Neuronal stem cell (in vitro differentiated cells): ENCODE data around the gene SHISA6.
"Not testable (repeated sequence)": the region's sequence is repeated elsewhere in the genome, so short reads cannot be mapped to it uniquely, and the experiment has no call there.

Experiments
- DNase-seq: peaks from one replicate; pipeline ENCODE4 v3.0.0-alpha.2; 2013; ENCODE audit warnings: low spot score
- H2AFZ ChIP-seq: one replicate; pipeline ENCODE4 v1.6.1; 2013; ENCODE audit warnings: mild to moderate bottlenecking, low read length, inconsistent platforms
- H2AK5ac ChIP-seq: 2 replicates; pipeline ENCODE4 v1.6.1; 2013; ENCODE audit warnings: low read depth, mild to moderate bottlenecking, inconsistent platforms, low read length, moderate library complexity, mixed read lengths
- H2BK120ac ChIP-seq: 2 replicates; pipeline ENCODE4 v1.6.1; 2013; ENCODE audit warnings: low read depth, mild to moderate bottlenecking, inconsistent platforms, low read length, moderate library complexity, mixed read lengths
- H2BK12ac ChIP-seq: one replicate; pipeline ENCODE4 v1.6.1; 2013; ENCODE audit warnings: low read length, inconsistent platforms
- H2BK15ac ChIP-seq: 2 replicates; pipeline ENCODE4 v1.6.1; 2013; ENCODE audit warnings: mild to moderate bottlenecking, low read length, inconsistent platforms, mixed read lengths
- H2BK5ac ChIP-seq: one replicate; pipeline ENCODE4 v1.6.1; 2013; ENCODE audit warnings: inconsistent platforms, mild to moderate bottlenecking, low read length, moderate library complexity
- H3K14ac ChIP-seq: one replicate; pipeline ENCODE4 v1.6.1; 2013; ENCODE audit warnings: low read length, inconsistent platforms
- H3K18ac ChIP-seq: 2 replicates; pipeline ENCODE4 v1.6.1; 2013; ENCODE audit warnings: low read length, inconsistent platforms
- H3K23ac ChIP-seq: 2 replicates; pipeline ENCODE4 v1.6.1; 2013; ENCODE audit warnings: low read depth, mild to moderate bottlenecking, mixed read lengths, low read length, inconsistent platforms; ENCODE audit not compliant: poor library complexity
- H3K27ac ChIP-seq: replicated peaks from 3 replicates; pipeline ENCODE4 v1.5.1; 2013; ENCODE audit warnings: low read length, inconsistent platforms
- H3K27me3 ChIP-seq, 3 experiments: 2 replicates each; pipeline ENCODE4 v1.6.1; 2013; ENCODE audit warnings: low read length in 3 of 3, mild to moderate bottlenecking in 2 of 3, inconsistent platforms in 1 of 3, low read depth in 1 of 3, mixed read lengths in 1 of 3, moderate library complexity in 1 of 3; ENCODE audit not compliant: control insufficient read depth in 3 of 3, insufficient read depth in 3 of 3
- H3K36me3 ChIP-seq, 2 donors: replicated peaks in 1 of 2; 2 replicates each; pipeline ENCODE4 v1.6.1; 2013; ENCODE audit warnings: low read length in 2 of 2; ENCODE audit not compliant: control insufficient read depth in 2 of 2, insufficient read depth in 2 of 2
- H3K4ac ChIP-seq: 2 replicates; pipeline ENCODE4 v1.6.1; 2013; ENCODE audit warnings: inconsistent platforms, mild to moderate bottlenecking, low read length, moderate library complexity
- H3K4me1 ChIP-seq, 2 donors: 1 replicate in 1 of 2; 2 replicates in 1 of 2; pipeline ENCODE4 v1.6.1; 2013; ENCODE audit warnings: low read length in 2 of 2, low read depth in 1 of 2; ENCODE audit not compliant: control insufficient read depth in 2 of 2, insufficient read depth in 1 of 2
- H3K4me2 ChIP-seq: one replicate; pipeline ENCODE4 v1.6.1; 2013; ENCODE audit warnings: mild to moderate bottlenecking, low read length, inconsistent platforms; ENCODE audit not compliant: insufficient read depth, poor library complexity, severe bottlenecking
- H3K4me3 ChIP-seq, 2 donors: 2 replicates each; pipeline ENCODE4 v1.5.1; 2013; ENCODE audit warnings: low read length in 2 of 2, mild to moderate bottlenecking in 2 of 2, inconsistent platforms in 1 of 2, moderate library complexity in 1 of 2
- H3K79me1 ChIP-seq: one replicate; pipeline ENCODE4 v1.6.1; 2013; ENCODE audit warnings: low read depth, mild to moderate bottlenecking, inconsistent platforms, low read length, moderate library complexity
- H3K9ac ChIP-seq: one replicate; pipeline ENCODE4 v1.6.1; 2013; ENCODE audit warnings: mild to moderate bottlenecking, low read depth, low read length, inconsistent platforms; ENCODE audit not compliant: poor library complexity
- H3K9me3 ChIP-seq, 2 donors: replicated peaks in 1 of 2; 2 replicates each; pipeline versions ENCODE3 to v1.6.1; 2013; ENCODE audit warnings: low read length in 2 of 2, mild to moderate bottlenecking in 2 of 2, inconsistent platforms in 1 of 2, low read depth in 1 of 2, mixed read lengths in 1 of 2, moderate library complexity in 1 of 2; ENCODE audit not compliant: control insufficient read depth in 2 of 2, insufficient read depth in 1 of 2
- H4K8ac ChIP-seq: one replicate; pipeline ENCODE4 v1.6.1; 2013; ENCODE audit warnings: low read depth, mild to moderate bottlenecking, inconsistent platforms, low read length, moderate library complexity
- H4K91ac ChIP-seq: one replicate; pipeline ENCODE4 v1.6.1; 2013; ENCODE audit warnings: low read length, low read depth, mild to moderate bottlenecking, inconsistent platforms; ENCODE audit not compliant: poor library complexity
- WGBS, 2 donors: extraction: QIAGEN DNeasy Blood & Tissue Kit; methylation state at CpG; one replicate each; pipeline ENCODE4 v1.1.7; 2013; ENCODE audit warnings: missing lambda C conversion rate in 2 of 2, mixed read lengths in 1 of 2; ENCODE audit not compliant: insufficient read length in 2 of 2, insufficient replicate concordance in 1 of 2; ENCODE audit errors: extremely low coverage in 2 of 2; 5-methylcytosine and 5-hydroxymethylcytosine counted together

The SHISA6 gene

DNA sequence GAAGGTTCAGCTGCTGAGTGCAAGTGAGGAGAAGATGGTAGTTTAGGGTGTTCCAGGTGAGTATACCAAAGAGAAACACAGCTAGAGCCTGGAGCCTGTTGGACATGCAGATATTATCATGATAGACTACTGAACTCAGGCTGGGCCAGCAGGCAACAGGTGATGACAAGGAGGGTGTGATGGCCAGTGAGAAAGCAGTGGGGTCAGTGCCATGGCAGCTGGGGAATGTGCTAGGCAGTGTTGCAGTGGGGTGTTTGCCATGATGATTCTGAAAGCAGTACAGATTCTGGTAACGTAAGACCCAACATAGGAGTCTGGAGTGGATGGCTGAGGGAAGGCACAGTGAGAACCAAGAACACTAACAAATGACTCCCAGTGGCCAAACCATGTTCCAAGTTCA is 57.4 kb downstream of the SHISA6 start:
- no peak overlapping the region for H2BK5ac ChIP-seq
- no peaks in the 10 kb centered on the region for H3K36me3 ChIP-seq
- H3K14ac ChIP-seq, result no peak overlapping the region
- H2BK12ac ChIP-seq, result no peak overlapping the region
- H4K8ac ChIP-seq, result no peak overlapping the region
- no CpG with 5 or more reads among the region's 1 CpG for WGBS, 2 donors
- no peak overlapping the region for H2BK15ac ChIP-seq
- no peaks in the 10 kb centered on the region for H3K9me3 ChIP-seq
- H3K27me3 ChIP-seq, result no peaks in the 10 kb centered on the region
- no peak overlapping the region for H3K18ac ChIP-seq
- no peak overlapping the region for H2AFZ ChIP-seq
- no peaks in the 10 kb centered on the region for H3K4me1 ChIP-seq
- H3K4ac ChIP-seq, result no peak overlapping the region
- no peak overlapping the region for H3K27ac ChIP-seq
- no peak overlapping the region for H4K91ac ChIP-seq
- H3K23ac ChIP-seq, result no peak overlapping the region
- peak overlapping the region; percentile 45 for H3K9ac ChIP-seq
- no peak overlapping the region for H2BK120ac ChIP-seq
- no peak overlapping the region for H3K4me2 ChIP-seq
- no peaks in the 10 kb centered on the region for H3K79me1 ChIP-seq
- H2AK5ac ChIP-seq, result no peak overlapping the region
- no peak for DNase-seq
- peak overlapping the region in 1 of 2 donors; percentile 59 for H3K4me3 ChIP-seq

- Histone ChIP-seq H2BK12ac (no peak overlapping the region), H3K4ac (no peak overlapping the region), H3K9me3 (no peaks in the 10 kb centered on the region), H2AK5ac (no peak overlapping the region), H3K23ac (no peak overlapping the region), H2BK5ac (no peak overlapping the region), H3K14ac (no peak overlapping the region), H3K27me3 (no peaks in the 10 kb centered on the region), H3K4me1 (no peaks in the 10 kb centered on the region), H3K18ac (no peak overlapping the region), H4K91ac (no peak overlapping the region), H3K79me1 (no peaks in the 10 kb centered on the region), H2AFZ (no peak overlapping the region), H3K36me3 (no peaks in the 10 kb centered on the region), H2BK15ac (no peak overlapping the region), H4K8ac (no peak overlapping the region), H3K4me2 (no peak overlapping the region), H3K4me3 (no peak overlapping the region), H3K9ac (no peak overlapping the region), H3K27ac (no peak overlapping the region), H2BK120ac (no peak overlapping the region)
- DNase-seq, result no peak
- WGBS, 2 donors, result no CpG with 5 or more reads among the region's 7 CpGs
Measured at GRCh38 chr17:11300201-11300600, 59.2 kb downstream of the SHISA6 start.

GRCh38 chr17:11300738-11301137 is 59.7 kb downstream of the SHISA6 start:
- no peak overlapping the region for H3K4ac ChIP-seq
- H3K4me2 ChIP-seq, result no peak overlapping the region
- no peak overlapping the region for H2BK5ac ChIP-seq
- H3K9me3 ChIP-seq, result no peaks in the 10 kb centered on the region
- no peaks in the 10 kb centered on the region for H3K4me1 ChIP-seq
- no peak overlapping the region for H2AFZ ChIP-seq
- H3K79me1 ChIP-seq, result no peaks in the 10 kb centered on the region
- no peak overlapping the region for H4K91ac ChIP-seq
- WGBS, 2 donors, result no CpG with 5 or more reads among the region's 6 CpGs
- no peak overlapping the region for H2BK15ac ChIP-seq
- no peak overlapping the region for H2AK5ac ChIP-seq
- H2BK120ac ChIP-seq, result no peak overlapping the region
- H3K36me3 ChIP-seq, result no peaks in the 10 kb centered on the region
- no peak overlapping the region for H3K23ac ChIP-seq
- H3K18ac ChIP-seq, result no peak overlapping the region
- H3K4me3 ChIP-seq, result no peak overlapping the region
- H3K27me3 ChIP-seq, result no peaks in the 10 kb centered on the region
- no peak overlapping the region for H3K14ac ChIP-seq
- no peak for DNase-seq
- H2BK12ac ChIP-seq, result no peak overlapping the region
- no peak overlapping the region for H4K8ac ChIP-seq
- no peak overlapping the region for H3K9ac ChIP-seq
- no peak overlapping the region for H3K27ac ChIP-seq

DNA sequence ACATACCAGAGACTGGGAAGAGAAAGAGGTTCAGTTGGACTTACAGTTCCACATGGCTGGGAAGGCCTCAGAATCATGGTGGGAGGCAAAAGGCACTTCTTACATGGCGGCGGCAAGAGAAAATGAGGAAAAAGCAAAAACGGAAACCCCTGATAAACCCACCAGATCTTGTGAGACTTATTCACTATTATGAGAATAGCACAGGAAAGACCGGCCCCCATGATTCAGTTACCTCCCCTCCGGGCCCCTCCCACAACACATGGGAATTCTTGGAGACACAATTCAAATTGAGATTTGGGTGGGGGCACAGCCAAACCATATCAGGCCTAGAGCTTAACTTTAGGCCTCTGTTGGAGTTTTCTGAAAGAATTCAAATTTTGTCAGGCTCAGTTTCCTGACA is 60.9 kb downstream of the SHISA6 start:
- WGBS, 2 donors, result no CpG with 5 or more reads among the region's 5 CpGs
- DNase-seq, H2AK5ac ChIP-seq: not testable (repeated sequence)

More for the DNA sequence above, 60.9 kb downstream of the SHISA6 start:
- H3K79me1 ChIP-seq, H3K4ac ChIP-seq, H3K4me3 ChIP-seq, H2BK12ac ChIP-seq, H3K4me2 ChIP-seq, H3K9ac ChIP-seq, H3K9me3 ChIP-seq, H3K18ac ChIP-seq, H2AFZ ChIP-seq, H3K36me3 ChIP-seq, H3K14ac ChIP-seq, H3K27me3 ChIP-seq, H3K23ac ChIP-seq, H3K27ac ChIP-seq, H2BK5ac ChIP-seq, H2BK15ac ChIP-seq, H4K91ac ChIP-seq, H3K4me1 ChIP-seq, H2BK120ac ChIP-seq, H4K8ac ChIP-seq: not testable (repeated sequence)
